ENCODE results near the gene OTOP2. TPM values are rescaled to one million over a fixed set of nuclear protein-coding genes. Genes with fewer than 3 reads are reported as not detected.

Gene OTOP2
- total RNA-seq, 2 experiments from 2014 or later: not detected

GRCh38 chr17:74888469-74888868 lies 35.6 kb upstream of the OTOP2 start:
- H3K4me2 ChIP-seq (ENCODE audit: low read length): no peak overlapping the region
- BruUV-seq (replicated peaks): no TSS peak
- POLR2A ChIA-PET: interaction anchor here (0.5 to 1.8 kb wide), 2 partner anchors 14 to 1663 kb away, joined by 4 to 6 read pairs; no protein-coding TSS in a partner anchor
- no peaks in the 10 kb centered on the region for H4K20me1 ChIP-seq (ENCODE audit: insufficient read depth, low read length)
- no peak overlapping the region for H2AFZ ChIP-seq (ENCODE audit: low read length)
- H3K36me3 ChIP-seq (ENCODE audit: insufficient read depth, low read length): no peaks in the 10 kb centered on the region
- H3K4me1 ChIP-seq (ENCODE audit: insufficient read depth, low read length, poor library complexity, severe bottlenecking): no peaks in the 10 kb centered on the region
- H3K9me2 ChIP-seq (ENCODE audit: insufficient read depth, low read length): no peaks in the 10 kb centered on the region
- H3K27ac ChIP-seq (ENCODE audit: low read depth, low read length, poor library complexity, severe bottlenecking): no peak overlapping the region
- H3K4me3 ChIP-seq (ENCODE audit: low read depth, low read length, poor library complexity, severe bottlenecking): no peak overlapping the region
- CTCF ChIA-PET (ENCODE audit: unreplicated experiment): no interaction called here
- H3K9me3 ChIP-seq (ENCODE audit: low read length): no peaks in the 10 kb centered on the region
- intact Hi-C loops (cut with micrococcal nuclease; ENCODE audit: unreplicated experiment): no loop called here
- TF ChIP-seq, protein P1, sequence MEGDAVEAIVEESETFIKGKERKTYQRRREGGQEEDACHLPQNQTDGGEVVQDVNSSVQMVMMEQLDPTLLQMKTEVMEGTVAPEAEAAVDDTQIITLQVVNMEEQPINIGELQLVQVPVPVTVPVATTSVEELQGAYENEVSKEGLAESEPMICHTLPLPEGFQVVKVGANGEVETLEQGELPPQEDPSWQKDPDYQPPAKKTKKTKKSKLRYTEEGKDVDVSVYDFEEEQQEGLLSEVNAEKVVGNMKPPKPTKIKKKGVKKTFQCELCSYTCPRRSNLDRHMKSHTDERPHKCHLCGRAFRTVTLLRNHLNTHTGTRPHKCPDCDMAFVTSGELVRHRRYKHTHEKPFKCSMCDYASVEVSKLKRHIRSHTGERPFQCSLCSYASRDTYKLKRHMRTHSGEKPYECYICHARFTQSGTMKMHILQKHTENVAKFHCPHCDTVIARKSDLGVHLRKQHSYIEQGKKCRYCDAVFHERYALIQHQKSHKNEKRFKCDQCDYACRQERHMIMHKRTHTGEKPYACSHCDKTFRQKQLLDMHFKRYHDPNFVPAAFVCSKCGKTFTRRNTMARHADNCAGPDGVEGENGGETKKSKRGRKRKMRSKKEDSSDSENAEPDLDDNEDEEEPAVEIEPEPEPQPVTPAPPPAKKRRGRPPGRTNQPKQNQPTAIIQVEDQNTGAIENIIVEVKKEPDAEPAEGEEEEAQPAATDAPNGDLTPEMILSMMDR (conservative IDR thresholded peaks at IDR 0.05; ENCODE audit: low read length): no peak
- TF ChIP-seq EZH2phosphoT487 (IDR thresholded peaks at IDR 0.05; ENCODE audit: borderline replicate concordance, low read depth, low read length): no peak
- H3K79me2 ChIP-seq (ENCODE audit: insufficient read depth, low read depth, low read length): no peaks in the 10 kb centered on the region
- DNase-seq (ENCODE audit: low spot score): no peak

GRCh38 chr17:74890554-74890953 lies 33.5 kb upstream of the OTOP2 start:
- no peaks in the 10 kb centered on the region for H4K20me1 ChIP-seq (ENCODE audit: insufficient read depth, low read length)
- H3K79me2 ChIP-seq (ENCODE audit: insufficient read depth, low read depth, low read length): no peaks in the 10 kb centered on the region
- no peaks in the 10 kb centered on the region for H3K4me1 ChIP-seq (ENCODE audit: insufficient read depth, low read length, poor library complexity, severe bottlenecking)
- TF ChIP-seq, protein P1 (conservative IDR thresholded peaks at IDR 0.05; ENCODE audit: low read length): no peak
- TF ChIP-seq EZH2phosphoT487 (IDR thresholded peaks at IDR 0.05; ENCODE audit: borderline replicate concordance, low read depth, low read length): no peak
- no peak overlapping the region for H3K4me2 ChIP-seq (ENCODE audit: low read length)
- ChIA-PET CTCF (ENCODE audit: unreplicated experiment) (no interaction called here), POLR2A (interaction anchor here (0.6 to 1.8 kb wide), 3 partner anchors 10 to 17 kb away, joined by 3 to 6 read pairs (median 3); partner anchors contain the start of gene FDXR)
- H3K27ac ChIP-seq (ENCODE audit: low read depth, low read length, poor library complexity, severe bottlenecking): no peak overlapping the region
- H2AFZ ChIP-seq (ENCODE audit: low read length): no peak overlapping the region
- no peaks in the 10 kb centered on the region for H3K9me3 ChIP-seq (ENCODE audit: low read length)
- no TSS peak for BruUV-seq (replicated peaks)
- no peaks in the 10 kb centered on the region for H3K36me3 ChIP-seq (ENCODE audit: insufficient read depth, low read length)
- no peak overlapping the region for H3K4me3 ChIP-seq (ENCODE audit: low read depth, low read length, poor library complexity, severe bottlenecking)
- H3K9me2 ChIP-seq (ENCODE audit: insufficient read depth, low read length): no peaks in the 10 kb centered on the region
- DNase-seq (ENCODE audit: low spot score): no peak
- intact Hi-C loops (cut with micrococcal nuclease; ENCODE audit: unreplicated experiment): no loop called here

- H2AFZ ChIP-seq (ENCODE audit: low read length): no peak overlapping the region
- H3K4me3 ChIP-seq (ENCODE audit: low read depth, low read length, poor library complexity, severe bottlenecking): no peak overlapping the region
- H3K4me2 ChIP-seq (ENCODE audit: low read length): no peak overlapping the region
- TF ChIP-seq, protein P1 (conservative IDR thresholded peaks at IDR 0.05; ENCODE audit: low read length): no peak
- no peak for TF ChIP-seq EZH2phosphoT487 (IDR thresholded peaks at IDR 0.05; ENCODE audit: borderline replicate concordance, low read depth, low read length)
- no peaks in the 10 kb centered on the region for H4K20me1 ChIP-seq (ENCODE audit: insufficient read depth, low read length)
- no peak overlapping the region for H3K27ac ChIP-seq (ENCODE audit: low read depth, low read length, poor library complexity, severe bottlenecking)
- H3K9me2 ChIP-seq (ENCODE audit: insufficient read depth, low read length): no peaks in the 10 kb centered on the region
- ChIA-PET CTCF (ENCODE audit: unreplicated experiment) (no interaction called here), POLR2A (no interaction called here)
- no peaks in the 10 kb centered on the region for H3K4me1 ChIP-seq (ENCODE audit: insufficient read depth, low read length, poor library complexity, severe bottlenecking)
- no TSS peak for BruUV-seq (replicated peaks)
- no peaks in the 10 kb centered on the region for H3K9me3 ChIP-seq (ENCODE audit: low read length)
- H3K79me2 ChIP-seq (ENCODE audit: insufficient read depth, low read depth, low read length): no peaks in the 10 kb centered on the region
- no peak for DNase-seq (ENCODE audit: low spot score)
- H3K36me3 ChIP-seq (ENCODE audit: insufficient read depth, low read length): no peaks in the 10 kb centered on the region
- intact Hi-C loops (cut with micrococcal nuclease; ENCODE audit: unreplicated experiment): no loop called here
Observed at GRCh38 chr17:74892013-74892841, 31.8 kb upstream of the OTOP2 start.
